Endothelial cell of umbilical vein (primary cell): ENCODE results near the gene SCRN3. TPM values are rescaled to one million over a fixed set of nuclear protein-coding genes. Genes with fewer than 3 reads are reported as not detected.

Source experiments
- BruUV-seq: library from RNA; stranded (reverse); fragments of 400-500 nt; replicated peaks from 2 replicates; lab custom pipeline; 2021; lab: Mats Ljungman, UMichigan
- CTCF ChIA-PET: fragments of 300-600, 350-600 bp; sonication (Branson Sonifier 250); formaldehyde crosslinking; loops from one replicate; lab custom pipeline; 2021; ENCODE audit warnings: antibody characterized with exemption, inconsistent platforms; lab: Charles Lee
- POLR2A ChIA-PET: fragments of 300-600, 350-600 bp; sonication (Branson Sonifier 250); formaldehyde crosslinking; loops from one replicate; lab custom pipeline; 2021; ENCODE audit warnings: antibody characterized with exemption, inconsistent platforms; lab: Charles Lee
- DNase-seq: peaks from one replicate; pipeline ENCODE4 v3.0.0-alpha.2; 2011; ENCODE audit warnings: low read depth, low spot score
- FAIRE-seq: peaks from 2 replicates; lab custom pipeline; 2011; peaks lifted over from hg19 to GRCh38; lab: Jason Lieb, UNC
- H2AFZ ChIP-seq: 2 replicates; pipeline ENCODE4 v1.6.0; 2012; ENCODE audit warnings: low read depth, low read length, control low read depth, inconsistent platforms
- H3K27ac ChIP-seq: 2 replicates; pipeline ENCODE4 v1.5.1; 2011; ENCODE audit warnings: low read depth, mild to moderate bottlenecking, control low read depth, low read length, moderate library complexity; ENCODE audit not compliant: insufficient read depth
- H3K27me3 ChIP-seq, 2 experiments: 2 replicates each; pipeline versions ENCODE4 v1.6.0 to v1.6.1; 2011; ENCODE audit warnings: low read length in 2 of 2, mixed read lengths in 1 of 2; ENCODE audit not compliant: control insufficient read depth in 2 of 2, insufficient read depth in 2 of 2
- H3K36me3 ChIP-seq, 2 experiments: 2 replicates in 1 of 2; 3 replicates in 1 of 2; pipeline ENCODE4 v1.5.1; 2011; ENCODE audit warnings: low read length in 2 of 2, mild to moderate bottlenecking in 1 of 2, moderate library complexity in 1 of 2; ENCODE audit not compliant: control insufficient read depth in 2 of 2, insufficient read depth in 2 of 2; ENCODE audit errors: extremely low read depth in 1 of 2
- H3K4me1 ChIP-seq: 3 replicates; pipeline ENCODE4 v1.5.1; 2011; ENCODE audit warnings: mild to moderate bottlenecking, low read length; ENCODE audit not compliant: control insufficient read depth, insufficient read depth; ENCODE audit errors: extremely low read depth
- H3K4me2 ChIP-seq: 2 replicates; pipeline ENCODE4 v1.6.1; 2011; ENCODE audit warnings: low read length, control low read depth, mixed read lengths; ENCODE audit not compliant: insufficient read depth
- H3K4me3 ChIP-seq, 3 experiments: fragments of 200-600 bp in 1 of 3; sonication (generic), shearing (Covaris generic) in 1 of 3; replicated peaks in 1 of 3; 2 replicates each; pipeline ENCODE4 v1.5.1; 2011 to 2016; ENCODE audit warnings: control low read depth in 3 of 3, low read length in 3 of 3, mild to moderate bottlenecking in 2 of 3, inconsistent platforms in 1 of 3, low read depth in 1 of 3, moderate library complexity in 1 of 3; ENCODE audit not compliant: insufficient read depth in 1 of 3
- H3K79me2 ChIP-seq: 2 replicates; pipeline ENCODE4 v1.6.0; 2012; ENCODE audit warnings: low read length, inconsistent platforms; ENCODE audit not compliant: control insufficient read depth, insufficient read depth
- H3K9ac ChIP-seq: replicated peaks from 2 replicates; pipeline ENCODE3; 2011; ENCODE audit warnings: low read length, control low read depth; ENCODE audit not compliant: insufficient read depth; ENCODE audit errors: extremely low read depth
- H3K9me1 ChIP-seq: replicated peaks from 3 replicates; pipeline ENCODE4 v1.6.0; 2011; ENCODE audit warnings: mild to moderate bottlenecking, low read length; ENCODE audit not compliant: control insufficient read depth, insufficient read depth; ENCODE audit errors: extremely low read depth
- H3K9me3 ChIP-seq: replicated peaks from 2 replicates; pipeline ENCODE4 v1.5.1; 2012; ENCODE audit warnings: low read length, inconsistent platforms; ENCODE audit not compliant: control insufficient read depth, insufficient read depth
- H4K20me1 ChIP-seq: replicated peaks from 2 replicates; pipeline ENCODE3; 2011; ENCODE audit warnings: mild to moderate bottlenecking, low read length; ENCODE audit not compliant: control insufficient read depth, insufficient read depth; ENCODE audit errors: extremely low read depth
- EZH2 ChIP-seq: IDR thresholded peaks from 2 replicates; pipeline ENCODE4 v1.6.1; 2012; ENCODE audit warnings: borderline replicate concordance, low read depth, mild to moderate bottlenecking, moderate library complexity, low read length, inconsistent platforms; ENCODE audit not compliant: severe bottlenecking
- FOS ChIP-seq: IDR thresholded peaks from 2 replicates; pipeline ENCODE4 v1.6.1; 2011; ENCODE audit warnings: mild to moderate bottlenecking, low read length, moderate library complexity, borderline replicate concordance; ENCODE audit not compliant: insufficient read depth
- GATA2 ChIP-seq: IDR thresholded peaks from 2 replicates; pipeline ENCODE4 v1.7.0; 2011; ENCODE audit warnings: low read depth, mild to moderate bottlenecking, moderate library complexity, mixed read lengths, low read length; ENCODE audit not compliant: insufficient read length, insufficient read depth
- JUN ChIP-seq: IDR thresholded peaks from 2 replicates; pipeline ENCODE4 v1.6.1; 2011; ENCODE audit warnings: borderline replicate concordance, low read depth; ENCODE audit not compliant: insufficient read length, insufficient read depth
- MYC ChIP-seq: IDR thresholded peaks from one replicate; pipeline ENCODE4 v1.6.1; 2011; ENCODE audit warnings: mild to moderate bottlenecking, low read depth, low read length
- POLR2A ChIP-seq: IDR thresholded peaks from 2 replicates; pipeline ENCODE4 v1.6.1; 2012; ENCODE audit warnings: low read depth, mild to moderate bottlenecking, control low read depth, low read length
- POLR2AphosphoS5 ChIP-seq: IDR thresholded peaks from 2 replicates; pipeline ENCODE4 v1.6.1; 2012; ENCODE audit warnings: low read depth, mild to moderate bottlenecking, control low read depth, low read length, moderate library complexity; ENCODE audit not compliant: insufficient read depth
- dilution Hi-C: fragments of 300-500 bp; cut with MboI; formaldehyde crosslinking; loops from one replicate; pipeline ENCODE4 v1.15.0; 2019; ENCODE audit warnings: low sequenced_read_pairs; ENCODE audit not compliant: extremely low pct_ligation_motif_present
- intact Hi-C: fragments of 100-400 bp; cut with micrococcal nuclease; formaldehyde crosslinking; loops from one replicate; pipeline ENCODE4 v1.10.0; 2022
- polyA plus RNA-seq, 4 experiments: library from polyadenylated mRNA; depleted of rRNA in 3 of 4; stranded (reverse) in 3 of 4; unstranded in 1 of 4; fragments of >200 nt; gene quantifications; 2 replicates each; pipeline versions ENCODE4 v1.2.1 to v1.2.3, GENCODE V29; 2011 to 2012; ENCODE audit warnings: missing spikeins in 1 of 4
- total RNA-seq: library from RNA; stranded (reverse); gene quantifications from 2 replicates; pipeline ENCODE4 v1.2.3, GENCODE V29; 2021
- TF ChIP-seq, protein P1 (sequence below): IDR thresholded peaks from 2 replicates; pipeline ENCODE4 v1.6.1; 2011; ENCODE audit not compliant: insufficient read depth, insufficient read length
- TF ChIP-seq, protein P2 (sequence below), 2 donors: IDR thresholded peaks; 1 replicate in 1 of 2; 2 replicates in 1 of 2; pipeline ENCODE4 v1.5.1; 2011; ENCODE audit warnings: low read length in 2 of 2, mild to moderate bottlenecking in 2 of 2, moderate library complexity in 2 of 2, control low read depth in 1 of 2, inconsistent platforms in 1 of 2, low read depth in 1 of 2; ENCODE audit not compliant: insufficient read depth in 1 of 2; ENCODE audit errors: extremely low read depth in 1 of 2

The SCRN3 gene
- total and polyA plus RNA-seq, 2 donors (not counting 3 experiments of a cell fraction or from before 2014, with no cell fraction given): 10.7 to 24.0 TPM

DNA sequence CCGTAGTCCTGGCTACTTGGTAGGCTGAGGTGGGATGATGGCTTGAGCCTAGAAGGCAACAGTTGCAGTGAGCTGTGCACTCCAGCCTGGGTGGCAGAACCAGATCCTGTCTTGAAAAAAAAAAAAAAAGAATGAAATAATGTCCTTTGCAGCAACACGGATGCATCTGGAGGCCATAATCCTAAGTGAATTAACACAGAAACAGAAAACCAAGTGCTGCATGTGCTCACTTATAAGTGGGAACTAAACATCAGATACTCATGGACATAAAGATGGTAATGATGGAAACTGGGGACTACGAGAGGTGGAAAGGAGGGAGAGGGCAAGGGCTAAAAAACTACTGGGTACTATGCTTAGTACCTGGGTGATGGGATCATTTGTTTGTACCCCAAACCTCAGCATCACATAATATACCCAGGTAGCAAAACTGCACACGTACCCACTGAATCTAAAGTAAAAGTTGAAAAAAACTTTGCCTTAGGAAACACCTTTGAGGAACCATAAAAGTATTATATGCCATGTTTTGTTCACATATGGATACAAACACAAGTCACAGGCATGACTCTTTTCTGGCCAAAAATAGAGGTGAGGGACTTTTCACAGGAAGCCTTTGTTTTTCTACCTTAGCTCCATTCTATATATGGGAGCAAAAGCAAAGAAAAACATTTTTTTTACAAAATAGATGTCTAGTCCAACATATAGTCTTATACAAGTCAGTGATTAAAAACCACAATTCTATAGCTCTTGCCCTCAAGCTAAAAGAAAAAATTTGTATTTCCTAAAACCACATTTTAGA is 54.7 kb downstream of the SCRN3 start:
- dilution Hi-C loops: no loop called here
- Histone ChIP-seq H3K9me1 (no peaks in the 10 kb centered on the region), H3K4me3 (no peak overlapping the region), H3K27me3 (no peaks in the 10 kb centered on the region), H3K79me2 (no peaks in the 10 kb centered on the region), H3K9ac (no peak overlapping the region), H4K20me1 (no peaks in the 10 kb centered on the region), H2AFZ (no peak overlapping the region), H3K36me3 (no peaks in the 10 kb centered on the region), H3K4me2 (no peak overlapping the region), H3K9me3 (no peaks in the 10 kb centered on the region), H3K27ac (no peak overlapping the region), H3K4me1 (no peaks in the 10 kb centered on the region)
- TF ChIP-seq EZH2: no peak
- no peak for TF ChIP-seq MYC
- TF ChIP-seq POLR2A: no peak
- TF ChIP-seq, protein P1, sequence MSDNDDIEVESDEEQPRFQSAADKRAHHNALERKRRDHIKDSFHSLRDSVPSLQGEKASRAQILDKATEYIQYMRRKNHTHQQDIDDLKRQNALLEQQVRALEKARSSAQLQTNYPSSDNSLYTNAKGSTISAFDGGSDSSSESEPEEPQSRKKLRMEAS: no peak
- TF ChIP-seq, protein P2, sequence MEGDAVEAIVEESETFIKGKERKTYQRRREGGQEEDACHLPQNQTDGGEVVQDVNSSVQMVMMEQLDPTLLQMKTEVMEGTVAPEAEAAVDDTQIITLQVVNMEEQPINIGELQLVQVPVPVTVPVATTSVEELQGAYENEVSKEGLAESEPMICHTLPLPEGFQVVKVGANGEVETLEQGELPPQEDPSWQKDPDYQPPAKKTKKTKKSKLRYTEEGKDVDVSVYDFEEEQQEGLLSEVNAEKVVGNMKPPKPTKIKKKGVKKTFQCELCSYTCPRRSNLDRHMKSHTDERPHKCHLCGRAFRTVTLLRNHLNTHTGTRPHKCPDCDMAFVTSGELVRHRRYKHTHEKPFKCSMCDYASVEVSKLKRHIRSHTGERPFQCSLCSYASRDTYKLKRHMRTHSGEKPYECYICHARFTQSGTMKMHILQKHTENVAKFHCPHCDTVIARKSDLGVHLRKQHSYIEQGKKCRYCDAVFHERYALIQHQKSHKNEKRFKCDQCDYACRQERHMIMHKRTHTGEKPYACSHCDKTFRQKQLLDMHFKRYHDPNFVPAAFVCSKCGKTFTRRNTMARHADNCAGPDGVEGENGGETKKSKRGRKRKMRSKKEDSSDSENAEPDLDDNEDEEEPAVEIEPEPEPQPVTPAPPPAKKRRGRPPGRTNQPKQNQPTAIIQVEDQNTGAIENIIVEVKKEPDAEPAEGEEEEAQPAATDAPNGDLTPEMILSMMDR (IDR thresholded peaks at IDR 0.05; ENCODE audit: extremely low read depth in 1 of 2, insufficient read depth in 1 of 2, low read depth in 1 of 2, low read length in 2 of 2): no peak
- TF ChIP-seq FOS: no peak
- TF ChIP-seq JUN: no peak
- TF ChIP-seq GATA2: no peak
- TF ChIP-seq POLR2AphosphoS5: no peak
- peak; percentile 15 for FAIRE-seq
- peak; percentile 20 for DNase-seq
- CTCF ChIA-PET: interaction anchor here (0.7 to 1.2 kb wide), 2 partner anchors 12 to 13 kb away, joined by 3 to 4 read pairs; no protein-coding TSS in a partner anchor
- POLR2A ChIA-PET: no interaction called here
- BruUV-seq: no TSS peak
- intact Hi-C loops: no loop called here
